Measurements from ENCODE around the gene BARX2. TPM values are rescaled to one million over a fixed set of nuclear protein-coding genes. Genes with fewer than 3 reads are reported as not detected.
"Not testable (repeated sequence)": the region's sequence is repeated elsewhere in the genome, so short reads cannot be mapped to it uniquely, and the experiment has no call there.

The BARX2 gene, protein sequence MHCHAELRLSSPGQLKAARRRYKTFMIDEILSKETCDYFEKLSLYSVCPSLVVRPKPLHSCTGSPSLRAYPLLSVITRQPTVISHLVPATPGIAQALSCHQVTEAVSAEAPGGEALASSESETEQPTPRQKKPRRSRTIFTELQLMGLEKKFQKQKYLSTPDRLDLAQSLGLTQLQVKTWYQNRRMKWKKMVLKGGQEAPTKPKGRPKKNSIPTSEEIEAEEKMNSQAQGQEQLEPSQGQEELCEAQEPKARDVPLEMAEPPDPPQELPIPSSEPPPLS
- total RNA-seq (1 to 10 TPM in 1 of 7 donors, under 1 TPM in 3, not detected in 3; 0.17 to 6.2 (median 0.52) TPM), polyA plus RNA-seq (under 1 TPM in 1 of 2 donors, not detected in 1; 0.06 TPM)
- long read RNA-seq, donor 1, result 0 reads
- long read RNA-seq, donor 2, partial matches to known transcripts, result 0 of 1 reads
- long read RNA-seq, donor 2, other reads (novel, unspliced or antisense), result 0 of 1 reads
- long read RNA-seq, donor 3, result 0 reads

GRCh38 chr11:129375751-129376657, at the start of gene BARX2:
TSS of gene BARX2 (plus strand) at chr11:129375848. CDS start at chr11:129376036, 188 bp downstream.
- H3K36me3 ChIP-seq, result no peaks in the 10 kb centered on the region
- no peak for TF ChIP-seq EP300 (IDR thresholded peaks at IDR 0.05)
- TF ChIP-seq, protein P1, sequence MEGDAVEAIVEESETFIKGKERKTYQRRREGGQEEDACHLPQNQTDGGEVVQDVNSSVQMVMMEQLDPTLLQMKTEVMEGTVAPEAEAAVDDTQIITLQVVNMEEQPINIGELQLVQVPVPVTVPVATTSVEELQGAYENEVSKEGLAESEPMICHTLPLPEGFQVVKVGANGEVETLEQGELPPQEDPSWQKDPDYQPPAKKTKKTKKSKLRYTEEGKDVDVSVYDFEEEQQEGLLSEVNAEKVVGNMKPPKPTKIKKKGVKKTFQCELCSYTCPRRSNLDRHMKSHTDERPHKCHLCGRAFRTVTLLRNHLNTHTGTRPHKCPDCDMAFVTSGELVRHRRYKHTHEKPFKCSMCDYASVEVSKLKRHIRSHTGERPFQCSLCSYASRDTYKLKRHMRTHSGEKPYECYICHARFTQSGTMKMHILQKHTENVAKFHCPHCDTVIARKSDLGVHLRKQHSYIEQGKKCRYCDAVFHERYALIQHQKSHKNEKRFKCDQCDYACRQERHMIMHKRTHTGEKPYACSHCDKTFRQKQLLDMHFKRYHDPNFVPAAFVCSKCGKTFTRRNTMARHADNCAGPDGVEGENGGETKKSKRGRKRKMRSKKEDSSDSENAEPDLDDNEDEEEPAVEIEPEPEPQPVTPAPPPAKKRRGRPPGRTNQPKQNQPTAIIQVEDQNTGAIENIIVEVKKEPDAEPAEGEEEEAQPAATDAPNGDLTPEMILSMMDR (IDR thresholded peaks at IDR 0.05), result no peak
- TF ChIP-seq POLR2A (IDR thresholded peaks at IDR 0.05), result no peak
- H3K4me3 ChIP-seq, result peak within 1 kb of the TSS; percentile 17
- no peaks in the 10 kb centered on the region for H3K9me3 ChIP-seq
- DNase-seq, result no peak
- intact Hi-C loops (cut with DNase I), result no loop called here
- H3K27ac ChIP-seq, result no peak within 1 kb of the TSS
- WGBS, 3 donors, result 2 to 3% (median 2%) methylated on average over 76 to 81 of the region's 81 CpGs
- no peaks in the 10 kb centered on the region for H3K4me1 ChIP-seq (ENCODE audit: insufficient read depth)
- no peaks in the 10 kb centered on the region for H3K27me3 ChIP-seq

DNA sequence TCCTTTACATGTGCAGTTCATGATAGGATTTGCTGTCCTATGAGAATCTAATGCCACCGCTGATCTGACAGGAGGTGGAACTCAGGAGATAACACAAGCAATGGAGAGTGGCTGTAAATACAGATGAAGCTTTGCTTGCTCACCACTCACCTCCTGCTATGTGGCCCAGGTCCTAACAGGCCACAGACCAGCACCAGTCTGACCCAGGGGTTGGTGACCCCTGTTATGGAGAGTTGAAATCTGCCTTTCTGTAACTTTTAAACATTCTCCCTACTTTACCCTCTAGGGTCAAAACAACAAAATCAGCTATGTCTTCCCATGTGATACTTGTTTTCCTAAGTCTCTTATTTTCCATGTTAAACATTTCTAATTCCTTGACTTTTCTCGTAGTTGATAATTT, 48.7 kb upstream of the BARX2 start:
- 93 to 97% (median 95%) methylated on average over 2 of the region's 2 CpGs for WGBS, 3 donors
- H3K36me3 ChIP-seq, result no peaks in the 10 kb centered on the region
- no peak overlapping the region for H3K4me3 ChIP-seq
- H3K27ac ChIP-seq, result no peak overlapping the region
- no peaks in the 10 kb centered on the region for H3K9me3 ChIP-seq
- peaks cover 1% of the 10 kb centered on the region for H3K4me1 ChIP-seq (ENCODE audit: insufficient read depth)
- no peaks in the 10 kb centered on the region for H3K27me3 ChIP-seq
- intact Hi-C loops (cut with DNase I), result no loop called here
- TF ChIP-seq POLR2A (IDR thresholded peaks at IDR 0.05) (no peak), EP300 (IDR thresholded peaks at IDR 0.05) (no peak)
- TF ChIP-seq, protein P1 (IDR thresholded peaks at IDR 0.05), result no peak
- no peak for DNase-seq

- WGBS, 3 donors, result 80 to 88% (median 86%) methylated on average over 4 of the region's 4 CpGs
- intact Hi-C loops (cut with DNase I); H3K4me1 ChIP-seq (ENCODE audit: insufficient read depth); H3K27ac ChIP-seq; DNase-seq; H3K36me3 ChIP-seq; H3K27me3 ChIP-seq; H3K4me3 ChIP-seq; H3K9me3 ChIP-seq: not testable (repeated sequence)
Observed at GRCh38 chr11:129327708-129328107, 47.9 kb upstream of the BARX2 start.

DNA sequence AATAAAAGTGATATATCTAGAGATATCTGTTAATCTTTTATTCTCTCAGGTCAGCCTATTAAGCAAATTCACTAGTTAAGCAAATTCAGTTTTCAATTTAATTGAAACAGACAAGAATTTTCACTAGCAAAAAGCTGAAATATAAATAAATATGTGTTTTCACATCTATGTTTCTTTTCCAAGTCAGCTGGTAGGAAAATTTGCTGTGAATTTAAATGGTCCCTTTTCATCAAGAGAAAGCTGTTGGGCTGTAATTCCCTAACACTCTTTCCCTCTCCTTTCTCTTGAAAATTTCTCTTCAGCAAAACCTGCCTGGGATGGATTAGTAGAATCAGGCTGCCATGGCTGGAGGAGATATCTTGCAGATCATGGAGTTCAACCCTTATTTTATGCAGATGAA, 46.9 kb upstream of the BARX2 start:
- intact Hi-C loops (cut with DNase I), result no loop called here
- no peaks in the 10 kb centered on the region for H3K27me3 ChIP-seq
- TF ChIP-seq, protein P1 (IDR thresholded peaks at IDR 0.05), result no peak
- no peak for TF ChIP-seq POLR2A (IDR thresholded peaks at IDR 0.05)
- no peak for TF ChIP-seq EP300 (IDR thresholded peaks at IDR 0.05)
- no peaks in the 10 kb centered on the region for H3K36me3 ChIP-seq
- no peak for DNase-seq
- peaks cover 2% of the 10 kb centered on the region for H3K4me1 ChIP-seq (ENCODE audit: insufficient read depth)
- H3K9me3 ChIP-seq, result no peaks in the 10 kb centered on the region
- no peak overlapping the region for H3K27ac ChIP-seq
- no peak overlapping the region for H3K4me3 ChIP-seq
